Measurements from ENCODE around the gene E2F1.

The E2F1 gene

GRCh38 chr20:33686100-33686983 is at the start of gene E2F1:
TSS of gene E2F1 (minus strand) at chr20:33686385. CDS start at chr20:33686264, 121 bp downstream.
- DNase-seq (ENCODE audit: low read depth in 3 of 3, low spot score in 1 of 3) = peak; percentile 81 to 94 (median 82)

- no peak for DNase-seq (ENCODE audit: low read depth in 3 of 3, low spot score in 1 of 3)
Observed at GRCh38 chr20:33733654-33734576, 47.7 kb upstream of the E2F1 start.

- DNase-seq (ENCODE audit: low read depth in 3 of 3, low spot score in 1 of 3) = peak in 2 of 3 donors; percentile 78 to 79
Observed at GRCh38 chr20:33732166-33732970, 46.2 kb upstream of the E2F1 start.

- DNase-seq (ENCODE audit: low read depth in 3 of 3, low spot score in 1 of 3) = peak; percentile 78 to 84 (median 80)
Observed at GRCh38 chr20:33731693-33732165, 45.5 kb upstream of the E2F1 start, which contains the start of gene ZNF341. TSS of gene ZNF341 (plus strand) at chr20:33731996. CDS start at chr20:33732022, 26 bp downstream.

- no peak for DNase-seq (ENCODE audit: low read depth in 3 of 3, low spot score in 1 of 3)
Observed at GRCh38 chr20:33730946-33731692, 44.9 kb upstream of the E2F1 start.

GRCh38 chr20:33729101-33729500 is 42.9 kb upstream of the E2F1 start:
- DNase-seq (ENCODE audit: low read depth in 3 of 3, low spot score in 1 of 3) = no peak

- DNase-seq (ENCODE audit: low read depth in 3 of 3, low spot score in 1 of 3) = no peak
Observed at GRCh38 chr20:33728463-33728862, 42.3 kb upstream of the E2F1 start.

- DNase-seq (ENCODE audit: low read depth in 3 of 3, low spot score in 1 of 3) = no peak
Observed at GRCh38 chr20:33727806-33728205, 41.6 kb upstream of the E2F1 start.

GRCh38 chr20:33727115-33727479 is 40.9 kb upstream of the E2F1 start:
- DNase-seq (ENCODE audit: low read depth in 3 of 3, low spot score in 1 of 3) = no peak

- DNase-seq (ENCODE audit: low read depth in 3 of 3, low spot score in 1 of 3) = no peak
Observed at GRCh38 chr20:33725607-33726264, 39.6 kb upstream of the E2F1 start.

GRCh38 chr20:33724439-33725094 is 38.4 kb upstream of the E2F1 start:
- no peak for DNase-seq (ENCODE audit: low read depth in 3 of 3, low spot score in 1 of 3)

GRCh38 chr20:33721391-33722140 is 35.4 kb upstream of the E2F1 start:
- no peak for DNase-seq (ENCODE audit: low read depth in 3 of 3, low spot score in 1 of 3)

- DNase-seq (ENCODE audit: low read depth in 3 of 3, low spot score in 1 of 3) = peak; percentile 69 to 72 (median 70)
Observed at GRCh38 chr20:33719989-33720709, 34.0 kb upstream of the E2F1 start, which contains the start of gene PXMP4. TSS of gene PXMP4 (minus strand) at chr20:33720310. CDS start at chr20:33720207, 103 bp downstream.

GRCh38 chr20:33719277-33719988 is 33.2 kb upstream of the E2F1 start:
- no peak for DNase-seq (ENCODE audit: low read depth in 3 of 3, low spot score in 1 of 3)

GRCh38 chr20:33716498-33716897 is 30.3 kb upstream of the E2F1 start:
- no peak for DNase-seq (ENCODE audit: low read depth in 3 of 3, low spot score in 1 of 3)

GRCh38 chr20:33713865-33714367 is 27.7 kb upstream of the E2F1 start:
- no peak for DNase-seq (ENCODE audit: low read depth in 3 of 3, low spot score in 1 of 3)

GRCh38 chr20:33711446-33711738 is 25.2 kb upstream of the E2F1 start:
- DNase-seq (ENCODE audit: low read depth in 3 of 3, low spot score in 1 of 3) = no peak
